CD4-positive, alpha-beta T cell (primary cell): Measurements from ENCODE around the gene REV3L. TPM values are rescaled to one million over a fixed set of nuclear protein-coding genes. Genes with fewer than 3 reads are reported as not detected.

Source experiments
- ATAC-seq: fragments of 200-7000 bp; cut with Tn5 transposase; one replicate; pipeline ENCODE4 v1.10.0; 2022; ENCODE audit warnings: mild to moderate bottlenecking; ENCODE audit not compliant: poor library complexity
- CTCF ChIA-PET: fragments of 350-600 bp; sonication (Branson Sonifier 250); formaldehyde crosslinking; loops from one replicate; lab custom pipeline; 2021; ENCODE audit warnings: antibody characterized with exemption, inconsistent platforms; lab: Charles Lee
- POLR2A ChIA-PET: fragments of 350-600 bp; sonication (Branson Sonifier 250); formaldehyde crosslinking; loops from one replicate; lab custom pipeline; 2021; ENCODE audit warnings: antibody characterized with exemption, inconsistent platforms; lab: Charles Lee
- DNase-seq, 14 experiments: peaks; one replicate each; pipeline ENCODE4 v3.0.0-alpha.2; 2013 to 2020; ENCODE audit warnings: mixed read lengths in 2 of 14
- H3K27ac ChIP-seq, 2 donors: one replicate each; pipeline versions ENCODE4 v1.5.1 to v1.7.0; 2013; ENCODE audit warnings: low read length in 2 of 2, low read depth in 1 of 2, mild to moderate bottlenecking in 1 of 2
- H3K27me3 ChIP-seq, 2 experiments: 1 replicate in 1 of 2; 2 replicates in 1 of 2; pipeline versions ENCODE4 v1.6.1 to v1.7.0; 2013; ENCODE audit warnings: low read length in 2 of 2, control low read depth in 1 of 2, mild to moderate bottlenecking in 1 of 2, moderate library complexity in 1 of 2; ENCODE audit not compliant: insufficient read depth in 2 of 2, control insufficient read depth in 1 of 2
- H3K36me3 ChIP-seq: one replicate; pipeline ENCODE4 v1.6.1; 2013; ENCODE audit warnings: low read length, control low read depth; ENCODE audit not compliant: insufficient read depth
- H3K4me1 ChIP-seq: one replicate; pipeline ENCODE4 v1.6.1; 2013; ENCODE audit warnings: low read length, control low read depth; ENCODE audit not compliant: insufficient read depth
- H3K4me3 ChIP-seq: one replicate; pipeline ENCODE4 v1.5.1; 2013; ENCODE audit warnings: mild to moderate bottlenecking, low read length, moderate library complexity
- H3K9me3 ChIP-seq, 2 experiments: 1 replicate in 1 of 2; 2 replicates in 1 of 2; pipeline versions ENCODE4 v1.6.1 to v1.7.0; 2013; ENCODE audit warnings: low read length in 2 of 2, mild to moderate bottlenecking in 2 of 2, control low read depth in 1 of 2, moderate library complexity in 1 of 2; ENCODE audit not compliant: control insufficient read depth in 1 of 2, insufficient read depth in 1 of 2
- H3K27ac Mint-ChIP-seq: one replicate; pipeline ENCODE4 v1.8.0; 2020; ENCODE audit warnings: mixed read lengths
- H3K27me3 Mint-ChIP-seq: one replicate; pipeline ENCODE4 v1.8.0; 2021; ENCODE audit warnings: mixed read lengths
- H3K36me3 Mint-ChIP-seq: one replicate; pipeline ENCODE4 v1.8.0; 2021; ENCODE audit warnings: low read depth, mixed read lengths
- H3K4me1 Mint-ChIP-seq: one replicate; pipeline ENCODE4 v1.8.0; 2021; ENCODE audit warnings: low read depth, mixed read lengths
- H3K4me3 Mint-ChIP-seq: one replicate; pipeline ENCODE4 v1.8.0; 2020; ENCODE audit warnings: mild to moderate bottlenecking, mixed read lengths
- H3K9me3 Mint-ChIP-seq: one replicate; pipeline ENCODE4 v1.8.0; 2020; ENCODE audit warnings: mixed read lengths
- intact Hi-C, 2 experiments: fragments of 100-400 bp; cut with DNase I in 1 of 2; cut with micrococcal nuclease in 1 of 2; formaldehyde crosslinking; loops; one replicate each; pipeline versions ENCODE4 v1.15.1 to v1.9.0; 2023 to 2025; cut with DNase I, micrococcal nuclease
- total RNA-seq, 174 experiments: library from RNA in 2 of 174; stranded (reverse) in 2 of 174; gene quantifications; one replicate each; pipeline ENCODE4 v1.2.3 and lab custom pipeline; 2021 to 2026
- TF ChIP-seq, protein P1 (sequence below): fragments of 200-600 bp; IDR thresholded peaks from one replicate; pipeline ENCODE4 v1.8.0; 2022; ENCODE audit warnings: antibody characterized with exemption, mild to moderate bottlenecking

REV3L gene
- total RNA-seq, 2 experiments from 2014 or later = 17.0 to 20.6 TPM

DNA sequence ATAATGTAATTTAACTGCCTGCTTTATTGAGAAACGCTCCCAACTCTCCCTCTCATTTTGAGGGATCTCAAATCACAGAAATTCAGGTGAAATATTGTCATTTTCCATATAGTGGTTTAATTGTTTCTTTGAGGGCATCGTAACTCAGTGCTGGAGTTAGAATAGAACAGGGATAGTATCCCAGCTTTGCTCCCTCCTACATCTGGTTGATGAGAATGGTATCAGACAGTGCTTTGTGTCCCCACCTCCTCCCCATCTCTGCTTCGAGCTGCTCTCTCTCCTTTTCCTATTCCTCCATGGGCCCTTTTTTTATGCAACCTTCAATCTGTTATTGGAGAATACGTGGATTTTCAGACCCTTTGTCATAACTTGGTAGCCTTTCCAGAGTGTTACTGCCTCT lies 41.2 kb upstream of the REV3L start:
- POLR2A ChIA-PET = interaction anchor here (1.1 kb wide), 1 partner anchor 9 kb away, joined by 3 read pairs; no protein-coding TSS in a partner anchor
- no peak overlapping the region for H3K27ac ChIP-seq

DNA sequence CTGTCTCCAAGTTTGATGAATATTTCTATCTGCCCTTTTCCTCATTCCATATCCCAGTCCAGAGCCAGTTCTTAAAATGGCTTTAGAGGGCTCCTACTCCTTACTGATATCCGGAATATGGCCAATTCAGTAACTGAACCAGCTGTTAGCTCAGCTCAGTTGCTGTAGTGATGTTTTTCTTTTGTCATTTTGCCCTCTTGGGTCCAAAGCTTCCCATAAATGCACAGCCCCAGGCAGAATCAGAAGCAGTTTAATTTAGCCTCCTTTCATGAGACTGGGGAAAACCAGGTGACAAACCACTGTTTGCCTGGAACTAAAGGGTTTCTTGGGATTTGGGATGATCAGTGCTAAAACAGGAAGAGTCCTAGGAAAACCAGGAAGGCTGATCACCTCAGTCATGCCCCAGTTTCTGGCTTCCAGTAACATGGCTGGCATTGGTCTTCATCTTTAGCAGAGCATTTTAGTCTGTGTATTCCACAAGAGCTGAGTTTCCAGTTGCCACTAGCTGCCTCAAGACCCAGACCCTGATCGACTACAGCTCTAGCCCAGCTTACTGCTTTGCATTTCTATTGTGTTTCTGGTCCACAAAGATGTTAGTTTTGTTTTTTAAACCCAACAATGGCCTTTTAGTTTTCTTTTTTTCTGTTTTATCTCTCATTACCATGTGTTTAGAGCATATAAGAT lies 40.6 kb upstream of the REV3L start:
- Histone ChIP-seq H3K4me3 (no peak overlapping the region), H3K9me3 (no peaks in the 10 kb centered on the region), H3K4me1 (peaks cover 4% of the 10 kb centered on the region), H3K27ac (no peak overlapping the region), H3K27me3 (no peaks in the 10 kb centered on the region), H3K36me3 (no peaks in the 10 kb centered on the region)
- ChIA-PET CTCF (no interaction called here), POLR2A (interaction anchor here (1.1 kb wide), 1 partner anchor 9 kb away, joined by 3 read pairs; no protein-coding TSS in a partner anchor)
- Mint-ChIP-seq H3K9me3 (no peaks in the 10 kb centered on the region), H3K36me3 (peaks cover 5% of the 10 kb centered on the region), H3K4me3 (no peak overlapping the region), H3K27me3 (no peaks in the 10 kb centered on the region), H3K27ac (no peak overlapping the region), H3K4me1 (peaks cover 17% of the 10 kb centered on the region)
- ATAC-seq (no peak), DNase-seq (no peak)
- intact Hi-C loops = no loop called here
- TF ChIP-seq, protein P1, sequence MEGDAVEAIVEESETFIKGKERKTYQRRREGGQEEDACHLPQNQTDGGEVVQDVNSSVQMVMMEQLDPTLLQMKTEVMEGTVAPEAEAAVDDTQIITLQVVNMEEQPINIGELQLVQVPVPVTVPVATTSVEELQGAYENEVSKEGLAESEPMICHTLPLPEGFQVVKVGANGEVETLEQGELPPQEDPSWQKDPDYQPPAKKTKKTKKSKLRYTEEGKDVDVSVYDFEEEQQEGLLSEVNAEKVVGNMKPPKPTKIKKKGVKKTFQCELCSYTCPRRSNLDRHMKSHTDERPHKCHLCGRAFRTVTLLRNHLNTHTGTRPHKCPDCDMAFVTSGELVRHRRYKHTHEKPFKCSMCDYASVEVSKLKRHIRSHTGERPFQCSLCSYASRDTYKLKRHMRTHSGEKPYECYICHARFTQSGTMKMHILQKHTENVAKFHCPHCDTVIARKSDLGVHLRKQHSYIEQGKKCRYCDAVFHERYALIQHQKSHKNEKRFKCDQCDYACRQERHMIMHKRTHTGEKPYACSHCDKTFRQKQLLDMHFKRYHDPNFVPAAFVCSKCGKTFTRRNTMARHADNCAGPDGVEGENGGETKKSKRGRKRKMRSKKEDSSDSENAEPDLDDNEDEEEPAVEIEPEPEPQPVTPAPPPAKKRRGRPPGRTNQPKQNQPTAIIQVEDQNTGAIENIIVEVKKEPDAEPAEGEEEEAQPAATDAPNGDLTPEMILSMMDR = no peak

More for the DNA sequence above, 41.2 kb upstream of the REV3L start:
- H3K36me3 Mint-ChIP-seq = peaks cover 5% of the 10 kb centered on the region
- no peak overlapping the region for H3K4me3 Mint-ChIP-seq
- Histone ChIP-seq H3K27me3 (no peaks in the 10 kb centered on the region), H3K36me3 (no peaks in the 10 kb centered on the region), H3K4me3 (no peak overlapping the region), H3K9me3 (no peaks in the 10 kb centered on the region), H3K4me1 (peaks cover 4% of the 10 kb centered on the region)
- intact Hi-C loops = no loop called here
- no peak for ATAC-seq
- no peaks in the 10 kb centered on the region for H3K27me3 Mint-ChIP-seq
- no peak overlapping the region for H3K27ac Mint-ChIP-seq
- no peak for DNase-seq
- CTCF ChIA-PET = no interaction called here
- TF ChIP-seq, protein P1 = no peak
- no peaks in the 10 kb centered on the region for H3K9me3 Mint-ChIP-seq
- peaks cover 17% of the 10 kb centered on the region for H3K4me1 Mint-ChIP-seq

DNA sequence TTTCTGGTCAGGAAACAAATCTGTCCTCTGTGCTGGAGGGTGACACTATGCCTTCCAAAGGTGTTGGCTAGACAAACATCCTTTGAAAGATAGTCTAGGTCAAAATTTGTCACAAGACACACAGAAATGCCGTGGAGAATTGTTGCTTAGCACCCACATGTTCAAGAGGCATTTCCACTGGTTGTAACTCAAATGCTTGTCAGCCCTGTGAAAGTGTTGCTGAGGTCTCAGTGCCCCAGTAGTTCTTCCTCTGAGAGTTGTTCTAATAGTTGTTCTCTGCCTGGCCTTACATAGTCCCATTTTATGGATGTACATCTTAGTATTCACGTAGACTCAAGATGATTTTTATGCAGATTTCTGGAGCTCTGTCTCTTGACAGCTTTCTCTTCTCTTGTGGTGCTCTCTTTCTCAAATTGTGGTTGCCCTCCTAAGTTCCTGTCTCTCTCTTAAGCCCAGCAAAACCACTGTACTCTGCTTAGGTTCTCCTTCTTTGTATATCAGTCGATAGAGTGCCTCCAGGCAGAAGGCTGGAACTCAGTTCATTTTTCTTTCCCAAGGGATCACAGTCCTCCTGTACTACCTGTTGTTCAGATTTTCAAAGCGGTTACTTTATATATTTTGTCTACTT lies 39.5 kb upstream of the REV3L start:
- no peaks in the 10 kb centered on the region for H3K36me3 ChIP-seq
- no peaks in the 10 kb centered on the region for H3K27me3 Mint-ChIP-seq
- H3K4me1 Mint-ChIP-seq = peaks cover 17% of the 10 kb centered on the region
- H3K27me3 ChIP-seq = no peaks in the 10 kb centered on the region
- no peaks in the 10 kb centered on the region for H3K9me3 ChIP-seq
- peak; percentile 49 for ATAC-seq
- no peak overlapping the region for H3K4me3 Mint-ChIP-seq
- intact Hi-C loops = no loop called here
- no peak overlapping the region for H3K4me3 ChIP-seq
- ChIA-PET POLR2A (interaction anchor here (1.7 kb wide), 1 partner anchor 36 kb away, joined by 3 read pairs; no protein-coding TSS in a partner anchor), CTCF (no interaction called here)
- no peaks in the 10 kb centered on the region for H3K9me3 Mint-ChIP-seq
- DNase-seq = peak in 2 of 14 experiments; percentile 11 to 15
- TF ChIP-seq, protein P1 = no peak
- peaks cover 5% of the 10 kb centered on the region for H3K36me3 Mint-ChIP-seq
- no peak overlapping the region for H3K27ac Mint-ChIP-seq
- peaks cover 4% of the 10 kb centered on the region for H3K4me1 ChIP-seq
- H3K27ac ChIP-seq = no peak overlapping the region
